Measurements from ENCODE around the gene NOTUM.

- TF ChIP-seq POLR2A (IDR thresholded peaks at IDR 0.05): no peak
- no peak for TF ChIP-seq CTCF (IDR thresholded peaks at IDR 0.05 in 4 of 5, conservative IDR thresholded peaks at IDR 0.05 in 1 of 5)
Observed at GRCh38 chr17:81939218-81939617, 21.8 kb downstream of the NOTUM start.

All from gastrocnemius medialis (tissue), 4 donors.